GM23338 (cell line): ENCODE data around the gene RCCD1. TPM values are rescaled to one million over a fixed set of nuclear protein-coding genes. Genes with fewer than 3 reads are reported as not detected.

ENCODE experiments used
- ATAC-seq: fragments of 200-7000 bp; cut with Tn5 transposase; 3 replicates; pipeline ENCODE4 v1.9.1; 2020
- DNase-seq: peaks from one replicate; pipeline ENCODE4 v3.0.0-alpha.2; 2015; ENCODE audit warnings: low spot score
- H2AFZ ChIP-seq: fragments of 200-600 bp; sonication (generic); 2 replicates; pipeline ENCODE4 v1.8.0; 2016; ENCODE audit warnings: antibody characterized with exemption, mild to moderate bottlenecking, moderate library complexity
- H3F3A ChIP-seq: fragments of 200-600 bp; sonication (generic); replicated peaks from 2 replicates; pipeline ENCODE4 v1.8.0; 2017; ENCODE audit warnings: antibody characterized with exemption, mixed run types, low read depth
- H3K27ac ChIP-seq: fragments of 200-600 bp; sonication (generic); 2 replicates; pipeline ENCODE4 v1.6.1; 2016; ENCODE audit warnings: low read depth
- H3K27me3 ChIP-seq: fragments of 200-600 bp; sonication (generic); 2 replicates; pipeline ENCODE4 v1.8.0; 2016; ENCODE audit warnings: mild to moderate bottlenecking, mixed run types, moderate library complexity; ENCODE audit not compliant: insufficient read depth
- H3K36me3 ChIP-seq: fragments of 200-600 bp; sonication (generic); 2 replicates; pipeline ENCODE4 v1.8.0; 2016; ENCODE audit warnings: mild to moderate bottlenecking; ENCODE audit not compliant: insufficient read depth
- H3K4me1 ChIP-seq: fragments of 200-600 bp; sonication (generic); 2 replicates; pipeline ENCODE4 v1.8.0; 2016; ENCODE audit warnings: mild to moderate bottlenecking, moderate library complexity; ENCODE audit not compliant: insufficient read depth
- H3K4me2 ChIP-seq: fragments of 200-600 bp; sonication (generic); 2 replicates; pipeline ENCODE4 v1.7.1; 2017; ENCODE audit warnings: mixed run types
- H3K4me3 ChIP-seq: fragments of 200-600 bp; sonication (generic); 2 replicates; pipeline ENCODE4 v1.6.1; 2016; ENCODE audit warnings: mixed run types
- H3K79me2 ChIP-seq: fragments of 200-600 bp; sonication (generic); replicated peaks from 2 replicates; pipeline ENCODE4 v1.8.0; 2017; ENCODE audit warnings: mild to moderate bottlenecking; ENCODE audit not compliant: insufficient read depth
- H3K9me2 ChIP-seq: fragments of 200-600 bp; sonication (generic); 2 replicates; pipeline ENCODE4 v1.8.0; 2017; ENCODE audit not compliant: insufficient read depth
- H4K20me1 ChIP-seq: fragments of 200-600 bp; sonication (generic); replicated peaks from 2 replicates; pipeline ENCODE4 v1.8.0; 2017; ENCODE audit warnings: mild to moderate bottlenecking; ENCODE audit not compliant: insufficient read depth
- H3K27ac Mint-ChIP-seq: 2 replicates; pipeline ENCODE4 v1.8.0; 2020; ENCODE audit warnings: inconsistent platforms, mild to moderate bottlenecking, moderate library complexity, mixed read lengths
- H3K27me3 Mint-ChIP-seq: 3 replicates; pipeline ENCODE4 v1.8.0; 2022; ENCODE audit warnings: low read depth, mild to moderate bottlenecking, moderate library complexity, mixed read lengths, inconsistent platforms; ENCODE audit not compliant: insufficient read depth, poor library complexity
- H3K36me3 Mint-ChIP-seq: 3 replicates; pipeline ENCODE4 v1.8.0; 2021; ENCODE audit warnings: low read depth, mild to moderate bottlenecking, inconsistent platforms, moderate library complexity, mixed read lengths
- H3K4me1 Mint-ChIP-seq: 3 replicates; pipeline ENCODE4 v1.8.0; 2020; ENCODE audit warnings: mild to moderate bottlenecking, inconsistent platforms, mixed read lengths
- H3K4me3 Mint-ChIP-seq: 3 replicates; pipeline ENCODE4 v1.8.0; 2021; ENCODE audit warnings: moderate library complexity, mild to moderate bottlenecking, inconsistent platforms, mixed read lengths
- H3K9me3 Mint-ChIP-seq: 3 replicates; pipeline ENCODE4 v1.8.0; 2020; ENCODE audit warnings: moderate library complexity, mild to moderate bottlenecking, inconsistent platforms, mixed read lengths
- CREB1 ChIP-seq: fragments of 250-450 bp; sonication (Bioruptor Pico); IDR thresholded peaks from 2 replicates; pipeline ENCODE4 v1.5.0; 2020; ENCODE audit warnings: low read depth, mild to moderate bottlenecking, moderate library complexity
- EZH2 ChIP-seq: fragments of 200-600 bp; sonication (generic); IDR thresholded peaks from one replicate; pipeline ENCODE4 v1.8.0; 2017; ENCODE audit warnings: antibody characterized with exemption, mild to moderate bottlenecking, low read depth; ENCODE audit not compliant: unreplicated experiment
- EZH2phosphoT487 ChIP-seq: fragments of 200-600 bp; sonication (generic); IDR thresholded peaks from one replicate; pipeline ENCODE4 v1.8.1; 2018; ENCODE audit warnings: antibody characterized with exemption; ENCODE audit not compliant: unreplicated experiment
- NANOG ChIP-seq: IDR thresholded peaks from 2 replicates; pipeline ENCODE4 v1.6.1; 2016; ENCODE audit warnings: antibody characterized with exemption, borderline replicate concordance
- ZNF462 ChIP-seq: fragments of 250-450 bp; sonication (Bioruptor Pico); IDR thresholded peaks from 2 replicates; pipeline ENCODE4 v1.5.0; 2020; ENCODE audit warnings: mild to moderate bottlenecking, moderate library complexity
- polyA plus RNA-seq: library from polyadenylated mRNA; unstranded; fragments of >200 nt; fragmentation: Nextera tagmentation; extraction: Ambion mirVana; gene quantifications from 2 replicates; pipeline ENCODE4 v1.2.1, GENCODE V29; 2016
- total RNA-seq: library from RNA; depleted of rRNA; stranded (reverse); fragments of >200 nt; shearing (Covaris generic); gene quantifications from 2 replicates; pipeline ENCODE4 v1.2.3, GENCODE V29; 2014

The RCCD1 gene
- total and polyA plus RNA-seq, 2 experiments from 2014 or later: 10.8 to 17.1 TPM

DNA sequence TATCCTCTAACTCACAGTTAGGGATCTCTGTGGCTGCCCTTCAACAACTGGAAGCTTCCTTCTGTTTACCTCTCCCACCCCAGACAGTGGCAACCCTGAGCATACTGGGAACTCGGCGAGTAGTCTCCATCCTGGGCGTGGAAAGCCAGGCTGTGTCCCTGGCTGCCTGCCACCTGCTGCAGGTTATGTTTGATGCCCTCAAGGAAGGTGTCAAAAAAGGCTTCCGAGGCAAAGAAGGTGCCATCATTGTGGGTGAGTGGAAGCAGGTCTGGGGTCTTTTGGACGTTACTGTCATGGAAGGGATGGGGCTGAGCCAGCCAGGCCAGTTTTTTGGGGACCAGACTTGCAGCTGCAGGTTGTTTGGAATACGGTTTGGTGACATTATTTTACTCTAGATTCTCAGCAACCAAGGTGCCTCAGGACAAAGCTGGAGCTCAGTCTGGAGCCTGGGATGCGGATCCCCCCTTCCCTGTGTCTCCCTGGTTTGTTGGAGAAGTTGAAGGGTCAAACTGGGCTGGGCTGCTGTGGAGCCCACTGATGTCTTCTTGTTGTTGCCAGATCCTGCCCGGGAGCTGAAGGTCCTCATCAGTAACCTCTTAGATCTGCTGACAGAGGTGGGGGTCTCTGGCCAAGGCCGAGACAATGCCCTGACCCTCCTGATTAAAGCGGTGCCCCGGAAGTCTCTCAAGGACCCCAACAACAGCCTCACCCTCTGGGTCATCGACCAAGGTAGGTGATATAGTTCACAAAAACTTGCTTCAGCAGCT, 12.1 kb upstream of the RCCD1 start:
- Mint-ChIP-seq H3K4me1 (no peaks in the 10 kb centered on the region), H3K36me3 (peaks cover 72% of the 10 kb centered on the region), H3K4me3 (no peak overlapping the region), H3K27me3 (peaks cover 4% of the 10 kb centered on the region), H3K9me3 (no peaks in the 10 kb centered on the region), H3K27ac (no peak overlapping the region)
- Histone ChIP-seq H3K27ac (no peak overlapping the region), H3K9me2 (no peaks in the 10 kb centered on the region), H3K4me3 (no peak overlapping the region), H2AFZ (no peak overlapping the region), H3F3A (no peaks in the 10 kb centered on the region), H3K27me3 (no peaks in the 10 kb centered on the region), H3K79me2 (no peaks in the 10 kb centered on the region), H3K4me2 (no peak overlapping the region), H3K4me1 (no peaks in the 10 kb centered on the region), H3K36me3 (peaks cover 14% of the 10 kb centered on the region), H4K20me1 (no peaks in the 10 kb centered on the region; the same call in 1 of the 2 replicates)
- ATAC-seq (no peak), DNase-seq (no peak)
- TF ChIP-seq NANOG (no peak), EZH2phosphoT487 (no peak), ZNF462 (CRISPR knock-in tag) (no peak), EZH2 (no peak)

DNA sequence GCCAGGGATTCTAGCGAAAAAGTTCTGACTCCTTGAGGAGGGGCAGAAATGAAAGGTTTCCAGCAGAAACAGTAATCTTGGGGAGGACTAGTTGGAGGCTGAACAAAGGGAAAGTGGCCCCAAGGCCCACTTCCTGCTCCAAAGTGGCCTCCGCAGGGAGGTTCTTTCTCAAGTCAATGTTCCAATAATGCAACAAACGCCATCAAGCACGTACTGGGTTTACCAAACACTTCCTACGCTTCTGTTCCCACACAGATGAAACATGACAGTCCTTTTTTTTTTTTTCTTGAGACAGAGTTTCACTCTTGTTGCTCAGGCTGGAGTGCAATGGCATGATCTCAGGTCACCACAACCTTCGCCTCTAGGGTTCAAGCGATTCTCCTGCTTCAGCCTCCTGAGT, 9.6 kb upstream of the RCCD1 start:
- Histone ChIP-seq H3K79me2 (no peaks in the 10 kb centered on the region), H2AFZ (no peak overlapping the region), H3F3A (no peaks in the 10 kb centered on the region), H3K36me3 (peaks cover 8% of the 10 kb centered on the region), H3K27ac (no peak overlapping the region), H3K9me2 (no peaks in the 10 kb centered on the region), H3K4me3 (no peak overlapping the region), H3K27me3 (no peaks in the 10 kb centered on the region), H4K20me1 (no peaks in the 10 kb centered on the region; the same call in 1 of the 2 replicates), H3K4me1 (no peaks in the 10 kb centered on the region), H3K4me2 (no peak overlapping the region)
- DNase-seq: no peak
- H3K4me1 Mint-ChIP-seq: no peaks in the 10 kb centered on the region
- peaks cover 6% of the 10 kb centered on the region for H3K27me3 Mint-ChIP-seq
- no peak overlapping the region for H3K27ac Mint-ChIP-seq
- ATAC-seq: no peak
- H3K36me3 Mint-ChIP-seq: peaks cover 80% of the 10 kb centered on the region
- H3K4me3 Mint-ChIP-seq: no peak overlapping the region
- no peaks in the 10 kb centered on the region for H3K9me3 Mint-ChIP-seq
- TF ChIP-seq ZNF462 (CRISPR knock-in tag) (no peak), CREB1 (CRISPR knock-in tag) (no peak), NANOG (no peak)
